Mucosa of descending colon (tissue), 3 donors: ENCODE data around the gene MBNL2. TPM values are rescaled to one million over a fixed set of nuclear protein-coding genes. Genes with fewer than 3 reads are reported as not detected.

ENCODE experiments used
- ATAC-seq: fragments of 200-7000 bp; cut with Tn5 transposase; one replicate; pipeline ENCODE4 v1.9.1; 2020; ENCODE audit warnings: mild to moderate bottlenecking, moderate library complexity
- DNase-seq, 3 donors: peaks; one replicate each; pipeline ENCODE4 v3.0.0-alpha.2; 2020
- H3K36me3 ChIP-seq: fragments of 200-600 bp; one replicate; pipeline ENCODE4 v1.8.0; 2021; ENCODE audit warnings: low read depth, mild to moderate bottlenecking
- H3K4me1 ChIP-seq: fragments of 200-600 bp; one replicate; pipeline ENCODE4 v1.8.0; 2021; ENCODE audit warnings: low read depth, mild to moderate bottlenecking
- H3K4me3 ChIP-seq: fragments of 200-600 bp; one replicate; pipeline ENCODE4 v1.8.0; 2021; ENCODE audit warnings: mild to moderate bottlenecking
- H3K9me3 ChIP-seq: fragments of 200-600 bp; one replicate; pipeline ENCODE4 v1.8.0; 2021; ENCODE audit warnings: mild to moderate bottlenecking
- intact Hi-C, 2 donors: fragments of 100-400 bp; cut with DNase I in 1 of 2; cut with micrococcal nuclease in 1 of 2; formaldehyde crosslinking; loops; one replicate each; pipeline versions ENCODE4 v1.11.0 to v1.11.1; 2022; cut with DNase I, micrococcal nuclease
- total RNA-seq, 3 donors: library from RNA; stranded (reverse); fragmentation: NEBNext Ultra II Directional in 2 of 3; extraction: Animal tissue kit (Norgen Biotek cat#: 25700) in 2 of 3; gene quantifications; one replicate each; pipeline versions ENCODE4 v1.2.1 to v1.2.4, GENCODE V29; 2021 to 2023
- TF ChIP-seq, protein P1 (sequence below): fragments of 200-600 bp; IDR thresholded peaks from one replicate; pipeline ENCODE4 v1.8.0; 2022; ENCODE audit warnings: antibody characterized with exemption, mild to moderate bottlenecking
- donor health status: DM: no; HTN: no; CAD: no; lungs with moderate emphysema.
- donor health status: DM: no; HTN: no; CAD: no.
- donor health status: DM: no; HTN: yes; CAD: no.

MBNL2 gene
- total RNA-seq, 3 donors from 2014 or later: 41.0 to 75.1 (median 47.2) TPM

- intact Hi-C loops: no loop called here
- Histone ChIP-seq H3K36me3 (no peaks in the 10 kb centered on the region), H3K4me3 (no peak overlapping the region), H3K4me1 (no peaks in the 10 kb centered on the region), H3K9me3 (no peaks in the 10 kb centered on the region)
- TF ChIP-seq, protein P1, sequence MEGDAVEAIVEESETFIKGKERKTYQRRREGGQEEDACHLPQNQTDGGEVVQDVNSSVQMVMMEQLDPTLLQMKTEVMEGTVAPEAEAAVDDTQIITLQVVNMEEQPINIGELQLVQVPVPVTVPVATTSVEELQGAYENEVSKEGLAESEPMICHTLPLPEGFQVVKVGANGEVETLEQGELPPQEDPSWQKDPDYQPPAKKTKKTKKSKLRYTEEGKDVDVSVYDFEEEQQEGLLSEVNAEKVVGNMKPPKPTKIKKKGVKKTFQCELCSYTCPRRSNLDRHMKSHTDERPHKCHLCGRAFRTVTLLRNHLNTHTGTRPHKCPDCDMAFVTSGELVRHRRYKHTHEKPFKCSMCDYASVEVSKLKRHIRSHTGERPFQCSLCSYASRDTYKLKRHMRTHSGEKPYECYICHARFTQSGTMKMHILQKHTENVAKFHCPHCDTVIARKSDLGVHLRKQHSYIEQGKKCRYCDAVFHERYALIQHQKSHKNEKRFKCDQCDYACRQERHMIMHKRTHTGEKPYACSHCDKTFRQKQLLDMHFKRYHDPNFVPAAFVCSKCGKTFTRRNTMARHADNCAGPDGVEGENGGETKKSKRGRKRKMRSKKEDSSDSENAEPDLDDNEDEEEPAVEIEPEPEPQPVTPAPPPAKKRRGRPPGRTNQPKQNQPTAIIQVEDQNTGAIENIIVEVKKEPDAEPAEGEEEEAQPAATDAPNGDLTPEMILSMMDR: no peak
- no peak for DNase-seq
- ATAC-seq: no peak
Observed at GRCh38 chr13:97185291-97185690, 36.8 kb upstream of the MBNL2 start.

DNA sequence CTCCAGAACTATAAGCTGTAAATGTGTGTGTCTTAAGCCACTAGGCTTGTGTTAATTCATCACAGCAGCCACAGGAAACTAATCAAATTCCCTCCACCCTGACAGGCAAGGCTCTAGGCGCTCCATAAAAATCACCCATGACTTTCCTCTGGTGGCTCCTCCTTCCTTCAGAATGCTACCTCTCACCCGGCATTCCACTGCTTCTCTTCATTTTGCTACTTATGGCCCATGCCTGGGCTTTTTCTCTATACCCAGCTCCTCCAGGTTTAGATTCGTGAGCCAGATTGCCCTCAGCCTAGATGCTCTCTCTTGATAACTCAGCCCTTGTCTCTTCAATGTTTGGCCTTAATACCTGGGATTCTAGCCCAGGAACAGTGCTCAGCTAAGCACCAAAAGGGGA lies 36.4 kb upstream of the MBNL2 start:
- TF ChIP-seq, protein P1: no peak
- DNase-seq (no peak), ATAC-seq (no peak)
- intact Hi-C loops: no loop called here
- Histone ChIP-seq H3K4me1 (no peaks in the 10 kb centered on the region), H3K9me3 (no peaks in the 10 kb centered on the region), H3K36me3 (no peaks in the 10 kb centered on the region), H3K4me3 (no peak overlapping the region)

- intact Hi-C loops: no loop called here
- ATAC-seq (no peak), DNase-seq (no peak)
Observed at GRCh38 chr13:97188207-97188606, 33.9 kb upstream of the MBNL2 start.

GRCh38 chr13:97189928-97190327 lies 32.2 kb upstream of the MBNL2 start:
- no peak for ATAC-seq

More at GRCh38 chr13:97188207-97188606, 33.9 kb upstream of the MBNL2 start:
- no peaks in the 10 kb centered on the region for H3K36me3 ChIP-seq
- TF ChIP-seq, protein P1: no peak
- no peaks in the 10 kb centered on the region for H3K9me3 ChIP-seq
- H3K4me3 ChIP-seq: no peak overlapping the region
- H3K4me1 ChIP-seq: no peaks in the 10 kb centered on the region

DNA sequence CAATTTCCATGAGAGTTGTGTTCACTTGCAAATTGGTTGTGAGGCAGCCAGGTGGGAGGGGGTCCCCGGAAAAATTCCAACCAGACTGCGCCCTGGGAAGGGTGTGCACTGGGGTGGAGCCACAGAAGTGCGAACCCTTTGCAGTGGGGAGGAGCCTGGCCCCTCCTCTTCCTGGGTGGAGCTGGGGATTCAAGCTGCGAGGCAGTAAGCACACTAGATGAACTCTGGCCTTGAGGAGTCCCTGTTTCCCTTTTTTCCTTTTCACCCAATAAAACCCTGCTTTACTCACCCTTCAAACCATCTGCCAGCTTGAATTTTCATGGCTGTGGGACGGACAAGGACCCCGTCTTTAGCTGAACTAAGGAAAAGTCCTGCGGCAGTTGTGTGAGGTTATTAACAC lies 31.0 kb upstream of the MBNL2 start:
- intact Hi-C loops: no loop called here
- Histone ChIP-seq H3K36me3 (no peaks in the 10 kb centered on the region), H3K9me3 (no peaks in the 10 kb centered on the region), H3K4me1 (no peaks in the 10 kb centered on the region), H3K4me3 (no peak overlapping the region)
- DNase-seq (peak in 2 of 3 donors; percentile 12 to 46), ATAC-seq (peak; percentile 65)
- TF ChIP-seq, protein P1: no peak

More at GRCh38 chr13:97189928-97190327, 32.2 kb upstream of the MBNL2 start:
- no peaks in the 10 kb centered on the region for H3K36me3 ChIP-seq
- H3K4me3 ChIP-seq: no peak overlapping the region
- H3K4me1 ChIP-seq: no peaks in the 10 kb centered on the region
- DNase-seq: no peak
- H3K9me3 ChIP-seq: no peaks in the 10 kb centered on the region
- TF ChIP-seq, protein P1: no peak
- intact Hi-C loops: no loop called here

DNA sequence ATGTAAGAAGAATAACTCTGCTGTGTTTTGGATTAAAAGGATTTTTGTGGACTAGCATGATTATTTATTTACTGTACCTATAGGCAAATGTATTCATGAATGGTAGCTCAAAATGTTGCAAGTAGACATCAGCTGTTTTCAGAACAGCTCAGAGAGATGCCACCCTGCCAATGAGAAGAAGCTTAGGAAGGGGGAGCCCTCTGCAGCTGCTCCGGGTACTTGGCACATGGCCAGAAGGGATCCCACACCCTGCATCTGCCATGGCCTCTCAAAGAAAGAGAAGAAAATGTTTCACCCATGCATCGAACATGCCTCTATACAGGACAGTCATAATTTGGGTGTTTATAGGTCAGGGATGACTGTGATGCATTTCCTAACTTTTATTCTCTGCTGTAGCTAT lies 30.5 kb upstream of the MBNL2 start:
- no peaks in the 10 kb centered on the region for H3K4me1 ChIP-seq
- H3K36me3 ChIP-seq: no peaks in the 10 kb centered on the region
- DNase-seq (no peak), ATAC-seq (no peak)
- no peak overlapping the region for H3K4me3 ChIP-seq
- TF ChIP-seq, protein P1: no peak
- no peaks in the 10 kb centered on the region for H3K9me3 ChIP-seq
- intact Hi-C loops: no loop called here
